DMS53 (cell line): ENCODE data around the gene LMNA.
"Not testable (repeated sequence)": the region's sequence is repeated elsewhere in the genome, so short reads cannot be mapped to it uniquely, and the experiment has no call there.

Experiments used
- DNase-seq: peaks from one replicate; lab custom pipeline; 2025; lab: John Stamatoyannopoulos, UW

Gene LMNA

GRCh38 chr1:156104861-156105832 is 9.4 kb upstream of the LMNA start:
- peak; percentile 41 for DNase-seq

GRCh38 chr1:156106624-156107488 is 7.7 kb upstream of the LMNA start:
- peak; percentile 80 for DNase-seq

- no peak for DNase-seq
These were observed 6.5 kb upstream of the LMNA start for GRCh38 chr1:156108057-156108456.

DNA sequence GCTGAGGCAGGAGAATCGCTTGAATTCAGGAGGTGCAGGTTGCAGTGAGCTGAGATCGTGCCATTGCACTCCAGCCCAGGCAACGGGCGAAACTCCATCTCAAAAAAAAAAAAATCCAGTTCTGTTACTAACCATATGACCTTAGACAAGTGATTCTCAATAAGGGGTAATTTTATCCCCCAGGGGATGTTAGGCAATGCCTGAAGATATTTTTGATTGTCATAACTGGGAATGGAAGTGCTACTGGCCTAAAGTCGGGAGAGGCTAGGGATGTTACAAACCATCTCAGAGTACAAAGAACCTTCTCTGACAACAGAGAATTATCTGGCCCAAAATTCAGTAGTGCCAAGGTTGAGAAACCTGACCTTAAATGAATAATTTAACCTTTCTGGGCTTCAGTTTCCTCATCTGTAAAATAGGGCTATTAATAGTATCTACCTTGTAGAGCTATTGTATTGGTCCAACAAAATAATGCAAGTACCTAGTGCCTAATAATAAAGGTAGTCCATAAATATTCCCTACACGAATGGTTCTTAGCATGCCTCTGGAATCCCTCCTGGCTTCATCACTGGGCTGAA is 5.8 kb upstream of the LMNA start:
- DNase-seq = no peak

DNA sequence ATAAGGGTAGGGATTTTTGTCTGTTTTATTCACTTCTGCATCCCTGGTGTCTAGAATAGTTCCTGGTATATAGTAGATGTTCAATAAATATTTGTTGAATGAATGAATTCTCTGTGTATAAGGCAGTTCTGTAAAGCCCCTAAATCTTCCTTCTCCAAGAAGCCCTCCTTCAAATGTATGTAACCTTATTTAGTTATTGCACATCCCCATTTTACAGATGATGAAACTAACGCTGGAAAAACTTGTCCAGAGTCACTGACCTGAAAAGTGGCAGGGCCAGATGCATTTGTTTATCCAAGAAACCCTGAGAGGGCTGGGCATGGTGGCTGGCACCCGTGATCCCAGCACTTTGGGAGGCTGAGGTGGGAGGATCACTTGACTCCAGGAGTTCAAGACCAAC is 4.3 kb upstream of the LMNA start:
- no peak for DNase-seq

DNA sequence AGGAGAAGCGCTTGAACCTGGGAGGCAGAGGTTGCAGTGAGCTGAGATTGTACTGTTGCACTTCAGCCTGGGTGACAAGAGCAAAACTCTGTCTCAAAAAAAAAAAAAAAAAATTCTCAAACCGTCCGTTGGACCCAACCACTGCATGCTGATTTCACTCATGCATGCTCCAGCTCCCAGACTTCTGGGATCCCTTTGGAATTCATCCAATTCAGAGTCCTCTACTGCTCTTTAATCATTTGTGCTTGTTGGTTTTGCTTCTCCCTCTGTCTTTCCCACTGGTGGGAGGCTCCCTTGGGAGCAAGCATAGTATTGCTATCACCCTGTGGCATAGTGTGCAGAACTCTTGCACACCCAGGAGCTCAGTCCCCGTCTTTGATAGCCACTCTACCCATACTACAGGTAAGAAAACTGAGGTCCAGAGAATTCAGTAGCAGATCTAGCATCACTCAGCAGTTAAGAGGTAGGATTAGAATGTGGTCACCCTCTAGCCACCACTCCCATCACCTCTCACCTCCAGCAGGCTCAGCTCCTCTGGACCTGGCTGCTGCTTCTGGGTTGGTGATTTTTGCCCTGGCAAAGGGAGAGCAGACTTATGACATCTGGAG is 3.1 kb upstream of the LMNA start:
- DNase-seq = no peak

GRCh38 chr1:156112276-156113137 is 2.0 kb upstream of the LMNA start:
- no peak for DNase-seq

- no peak for DNase-seq
These were observed 1.1 kb upstream of the LMNA start for GRCh38 chr1:156113282-156113950.

GRCh38 chr1:156114919-156115513 is 505 bp downstream of the LMNA start:
- DNase-seq = peak; percentile 70

DNA sequence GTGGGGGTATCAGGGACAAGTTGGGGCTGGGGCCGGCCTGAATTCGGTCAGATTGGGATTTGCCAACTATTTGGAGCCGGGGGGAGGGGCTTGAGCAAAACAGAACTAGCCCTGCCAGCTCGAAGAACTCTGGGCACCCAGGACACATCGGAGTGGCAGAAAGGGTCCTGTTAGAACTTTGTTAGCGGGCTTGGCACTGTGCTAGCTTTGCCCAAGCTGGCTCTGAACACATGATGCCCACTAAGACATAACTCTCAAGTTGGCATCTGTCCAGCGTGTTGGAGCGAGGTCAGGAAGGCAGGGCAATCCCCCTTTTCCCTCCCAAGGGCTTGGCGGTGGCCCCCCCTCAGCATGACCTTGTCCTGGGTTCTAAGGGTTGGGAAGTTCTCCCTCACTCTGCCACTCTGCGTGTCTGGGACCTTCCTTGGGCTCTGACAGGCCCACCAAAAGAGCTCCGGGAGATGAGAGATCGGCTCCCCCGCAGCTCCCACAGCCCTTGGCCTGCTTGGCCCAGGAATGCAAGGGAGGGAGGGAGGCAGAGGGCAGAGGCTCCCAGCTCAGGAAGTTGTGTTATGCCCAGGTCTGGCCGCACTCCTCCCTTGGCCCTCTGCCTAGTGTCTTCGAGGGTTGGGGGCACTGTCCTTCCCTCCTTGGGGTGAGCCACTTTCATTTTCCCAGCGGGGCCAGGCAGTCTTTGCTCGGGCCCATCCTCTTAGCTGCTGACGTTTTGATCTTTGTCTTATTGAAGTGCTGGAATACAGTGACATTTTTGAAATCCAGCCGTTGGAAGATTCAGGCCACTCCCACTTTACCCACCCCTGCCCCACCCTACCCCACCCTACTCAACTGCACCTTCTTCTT is 1.2 kb downstream of the LMNA start:
- peak; percentile 68 for DNase-seq

GRCh38 chr1:156116731-156117130 is 2.2 kb downstream of the LMNA start:
- DNase-seq = not testable (repeated sequence)

- DNase-seq = no peak
These were observed 3.1 kb downstream of the LMNA start for GRCh38 chr1:156117414-156118176.

DNA sequence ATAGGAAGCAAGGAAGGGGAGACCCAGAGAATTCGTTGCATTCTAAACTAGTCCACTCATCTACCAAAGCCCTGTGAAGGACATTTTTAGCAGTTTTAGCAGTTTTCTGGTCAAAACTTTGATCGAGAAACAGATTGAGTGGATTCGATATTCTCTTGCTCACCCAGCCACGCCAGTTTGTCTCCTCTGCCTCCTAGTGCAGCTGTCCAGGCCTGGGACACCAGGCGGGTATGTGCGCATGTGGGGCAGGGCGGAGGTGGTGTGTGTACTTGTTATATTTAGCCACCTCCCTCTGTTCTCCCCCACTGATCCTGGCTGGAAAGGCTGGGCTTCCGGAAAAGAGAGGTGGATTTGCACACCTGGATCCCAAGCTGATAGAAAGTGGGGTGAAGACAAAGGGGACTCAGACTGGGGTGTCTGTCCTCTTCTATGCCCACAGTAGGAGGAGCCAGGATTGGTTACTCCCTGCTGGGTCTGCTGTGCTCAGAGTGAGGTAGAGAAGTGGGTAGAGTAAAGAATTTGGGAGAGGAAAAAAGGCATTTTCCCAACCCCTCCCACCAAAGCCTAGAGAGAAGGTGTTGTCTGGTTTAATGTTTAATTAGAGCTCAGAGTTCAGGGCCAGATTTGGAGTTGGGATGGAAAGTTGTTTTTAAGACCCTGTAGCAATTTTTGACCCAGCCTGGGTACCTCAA is 3.8 kb downstream of the LMNA start:
- peak; percentile 69 for DNase-seq

DNA sequence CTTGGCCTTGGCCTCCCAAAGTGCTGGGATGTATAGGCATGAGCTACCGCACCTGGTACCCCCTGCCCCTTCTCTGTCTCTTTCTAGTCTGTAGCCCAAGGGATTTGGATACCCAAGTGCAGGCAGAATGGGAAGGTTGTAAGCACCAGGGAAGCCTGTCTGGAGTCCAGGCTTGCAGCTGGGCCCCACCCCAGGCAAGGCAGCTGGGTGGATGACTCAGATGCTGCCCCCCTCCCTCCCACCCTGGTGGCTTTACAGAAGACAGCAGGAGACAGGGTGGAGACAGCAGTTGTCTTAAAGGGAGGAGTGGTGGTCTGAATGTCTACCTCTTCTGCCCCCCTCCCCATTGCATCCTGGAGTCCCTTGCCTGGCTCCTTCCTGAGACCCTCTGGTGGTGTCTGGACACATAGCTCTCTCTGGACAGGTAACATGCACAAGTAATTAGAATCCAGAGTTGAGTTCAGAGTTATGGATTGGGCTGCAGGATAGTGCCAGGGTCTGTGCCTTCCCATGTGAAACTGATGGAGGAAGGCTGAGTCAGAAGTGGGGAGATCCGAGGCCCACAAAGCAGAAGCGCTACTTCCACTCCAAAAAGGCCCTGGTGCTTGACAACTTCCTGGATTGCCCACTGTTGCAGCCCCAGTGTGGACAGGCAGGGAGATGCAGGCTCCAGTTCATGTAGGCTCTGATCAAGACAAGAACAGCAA is 5.1 kb downstream of the LMNA start:
- peak; percentile 53 for DNase-seq

DNA sequence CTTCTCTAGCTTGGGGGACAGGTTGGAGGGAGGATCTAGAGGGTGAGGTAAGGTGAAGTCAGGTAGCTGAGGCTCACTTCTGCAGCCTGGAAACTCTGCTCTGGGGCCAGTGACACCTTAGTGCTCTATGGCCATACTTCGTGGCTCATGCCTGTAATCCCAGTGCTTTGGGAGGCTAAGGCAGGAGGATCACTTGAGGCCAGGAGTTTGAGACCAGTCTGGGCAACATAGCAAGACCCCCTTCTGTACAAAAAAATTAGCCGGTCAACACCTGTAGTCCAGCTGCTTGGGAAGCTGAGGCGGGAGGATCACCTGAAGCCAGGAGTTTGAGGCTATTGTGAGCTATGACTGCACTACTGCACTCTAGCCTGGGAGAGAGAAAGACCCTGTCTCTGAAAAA is 5.8 kb downstream of the LMNA start:
- DNase-seq = no peak

- DNase-seq = not testable (repeated sequence)
These were observed 6.5 kb downstream of the LMNA start for GRCh38 chr1:156121005-156121404.

- DNase-seq = no peak
These were observed 6.9 kb downstream of the LMNA start for GRCh38 chr1:156121457-156121856.
